GM19395 (cell line): ENCODE measurements around the gene EFHC1.

Source experiments
- ATAC-seq: cut with Tn5 transposase; IDR thresholded peaks from one replicate; pipeline ENCODE4 v1.9.1; 2021; ENCODE audit warnings: mild to moderate bottlenecking, moderate library complexity; ENCODE audit not compliant: unreplicated experiment

The EFHC1 gene

DNA sequence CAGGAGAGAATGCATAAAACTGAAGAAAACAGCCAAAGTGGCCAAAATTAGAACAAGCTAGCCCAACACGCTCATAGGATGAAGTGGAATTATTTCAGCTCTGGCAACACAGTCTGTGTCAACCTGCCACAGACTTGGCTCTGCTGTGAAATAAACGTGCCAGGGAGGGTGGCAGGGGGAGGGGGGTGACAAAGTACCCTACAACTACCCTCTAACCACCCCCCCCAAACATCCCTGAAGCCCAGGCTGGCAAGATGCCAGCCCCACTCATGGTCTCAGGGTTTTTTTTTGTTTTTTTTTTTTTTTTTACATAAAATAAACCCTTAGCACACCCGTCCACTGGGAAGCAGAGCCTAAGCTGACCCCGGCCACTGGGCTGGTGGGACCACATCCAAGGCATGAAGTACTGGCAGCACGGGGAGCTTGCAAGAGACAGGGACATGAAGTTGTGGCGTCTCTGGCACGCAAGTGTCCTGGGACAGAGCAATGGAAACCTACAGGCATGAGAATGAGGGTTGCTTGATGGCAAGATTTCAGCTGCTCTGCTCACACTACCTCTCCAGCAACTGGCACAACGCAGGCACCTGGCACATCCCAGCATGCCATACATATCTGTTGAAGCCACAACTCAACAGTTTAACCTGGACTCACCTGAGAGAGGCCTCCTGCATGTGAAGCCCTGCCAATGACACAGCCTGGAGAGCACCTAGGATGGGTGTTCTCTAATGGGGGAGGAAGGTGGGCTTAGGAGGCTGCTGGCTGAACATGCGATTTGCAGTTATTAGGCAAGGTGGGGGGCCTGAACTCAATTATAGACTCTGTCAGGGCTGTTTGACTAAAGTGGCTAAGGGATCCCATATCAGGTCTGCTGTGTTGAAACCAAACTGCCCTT is 80.3 kb downstream of the EFHC1 start:
- ATAC-seq = no peak

- ATAC-seq = no peak
These were observed 82.3 kb downstream of the EFHC1 start for GRCh38 chr6:52502306-52503029.

DNA sequence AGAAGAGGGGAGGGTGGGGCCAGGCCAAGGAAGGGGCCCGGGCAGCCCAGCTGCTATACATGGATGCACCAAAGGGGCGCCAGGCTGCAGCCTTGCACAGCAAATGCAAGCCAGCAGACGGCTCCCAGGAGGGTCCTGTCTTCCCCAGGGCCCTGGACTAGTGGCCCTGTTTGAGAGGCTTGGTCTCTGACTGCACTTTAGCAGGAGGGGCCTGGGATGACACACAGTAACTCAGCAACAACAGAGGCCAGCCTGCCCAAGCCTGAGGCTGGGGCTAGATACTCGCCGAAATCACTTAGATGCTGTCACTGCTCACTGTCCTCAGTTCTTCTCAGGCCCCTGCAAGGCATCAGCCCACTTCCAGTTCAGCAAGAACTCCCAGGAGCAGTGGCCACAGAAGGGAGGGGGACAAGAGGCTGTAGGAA is 83.2 kb downstream of the EFHC1 start:
- no peak for ATAC-seq

DNA sequence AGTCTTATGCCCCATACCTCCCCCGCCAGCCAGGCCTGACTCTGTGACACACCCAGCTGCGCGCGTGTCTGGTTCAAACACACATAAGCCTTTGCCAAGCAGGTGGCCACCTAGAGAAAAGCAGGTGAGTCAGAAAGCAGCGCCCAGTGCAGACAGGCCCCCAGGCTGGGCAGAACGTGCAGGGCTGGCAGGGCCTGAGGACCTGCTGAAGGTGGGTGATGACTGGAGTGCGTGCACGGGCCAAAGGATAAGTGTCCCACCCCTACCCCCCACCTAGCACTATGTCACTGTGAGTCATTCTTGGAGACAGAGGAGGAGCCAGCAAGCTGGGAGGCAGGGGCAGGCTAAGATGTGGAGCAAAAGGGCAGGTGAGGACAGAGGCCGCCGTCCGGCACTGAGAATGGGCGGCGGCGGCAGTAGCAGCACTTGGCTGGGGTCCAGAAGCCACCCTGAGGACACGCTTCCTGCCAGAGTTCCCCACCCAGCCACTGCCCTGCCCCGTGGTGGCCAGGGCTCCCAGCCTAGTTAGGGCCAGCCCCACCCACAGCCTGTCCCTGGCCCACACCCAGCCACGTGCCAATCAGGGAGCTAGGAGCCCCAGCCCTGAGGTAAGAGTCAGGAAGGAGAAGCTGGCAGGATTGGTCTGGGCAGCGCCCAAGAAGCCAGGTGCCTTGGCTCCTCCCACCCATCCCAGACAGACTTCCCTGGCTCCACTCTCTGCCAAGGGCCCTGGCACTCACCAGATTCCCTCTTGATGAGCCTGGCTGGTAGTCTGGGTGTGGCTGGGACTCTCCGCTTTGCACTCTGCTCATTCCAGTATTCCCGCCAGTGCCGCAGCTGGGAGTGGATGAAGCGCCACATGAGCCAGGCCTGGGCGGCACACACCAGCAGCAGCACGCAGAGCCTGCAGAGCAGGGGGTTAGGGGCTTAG is 84.0 kb downstream of the EFHC1 start:
- no peak for ATAC-seq

- no peak for ATAC-seq
These were observed 84.6 kb downstream of the EFHC1 start for GRCh38 chr6:52504782-52505136.

DNA sequence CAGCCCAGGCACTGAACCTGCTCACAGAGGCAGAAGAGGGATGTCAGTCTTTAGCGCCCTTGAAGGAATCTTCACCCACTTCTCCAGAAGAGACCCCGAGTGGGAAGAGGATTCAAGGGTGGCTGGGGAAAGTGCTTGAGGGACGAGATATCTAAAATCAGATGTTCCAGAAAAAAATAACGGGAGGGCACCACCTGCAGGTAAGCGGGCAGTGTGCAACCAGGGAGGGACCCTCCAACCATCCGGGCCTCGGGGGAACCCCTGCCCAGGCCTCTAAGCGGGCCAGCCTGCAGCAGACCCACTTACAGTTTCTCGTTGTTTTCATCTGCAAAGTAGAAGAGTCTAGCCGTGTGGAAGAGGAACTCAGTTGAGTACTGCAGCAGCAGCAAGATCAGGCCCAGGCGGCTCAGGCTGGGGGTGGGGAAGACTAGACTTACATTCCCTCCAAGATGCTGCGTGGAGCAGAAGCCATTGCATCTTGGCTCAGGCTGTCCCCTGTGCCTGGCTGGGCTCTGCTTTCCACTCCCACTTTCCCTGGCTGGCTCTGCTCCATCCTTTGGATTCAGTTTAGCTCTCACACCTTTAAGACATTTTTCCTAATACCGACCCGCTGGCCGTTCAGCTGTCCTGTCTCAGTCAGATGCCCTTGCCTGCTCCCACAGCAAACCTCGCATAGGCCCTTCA is 85.7 kb downstream of the EFHC1 start:
- ATAC-seq = no peak

DNA sequence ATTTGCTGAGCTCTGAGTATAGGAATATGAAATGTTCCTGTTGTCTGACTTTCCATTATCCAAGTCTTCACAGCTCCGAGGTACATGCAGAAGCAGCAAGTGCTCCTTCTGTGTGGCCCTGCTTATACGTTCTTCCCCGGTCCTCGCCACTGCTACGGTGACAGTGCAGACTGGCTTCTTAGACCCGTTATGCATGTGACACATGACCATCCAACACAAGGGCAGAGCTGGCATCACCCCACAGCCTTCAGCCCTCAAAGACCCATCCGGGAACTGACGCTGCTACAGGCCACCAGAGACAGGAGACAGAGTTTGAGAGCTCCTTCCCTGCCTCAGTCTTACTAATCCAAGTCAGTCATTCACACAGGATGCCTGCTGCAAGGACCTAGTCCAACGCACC is 86.3 kb downstream of the EFHC1 start:
- no peak for ATAC-seq

- no peak for ATAC-seq
These were observed 87.6 kb downstream of the EFHC1 start for GRCh38 chr6:52507557-52508260.

GRCh38 chr6:52508261-52508739 is 88.2 kb downstream of the EFHC1 start:
- ATAC-seq = no peak

GRCh38 chr6:52509281-52510212 is 89.4 kb downstream of the EFHC1 start:
- no peak for ATAC-seq

- ATAC-seq = no peak
These were observed 90.0 kb downstream of the EFHC1 start for GRCh38 chr6:52510213-52510562.

- ATAC-seq = no peak
These were observed 91.0 kb downstream of the EFHC1 start for GRCh38 chr6:52511163-52511562.

- no peak for ATAC-seq
These were observed 91.5 kb downstream of the EFHC1 start for GRCh38 chr6:52511572-52512151.

GRCh38 chr6:52512199-52512598 is 92.1 kb downstream of the EFHC1 start:
- no peak for ATAC-seq

DNA sequence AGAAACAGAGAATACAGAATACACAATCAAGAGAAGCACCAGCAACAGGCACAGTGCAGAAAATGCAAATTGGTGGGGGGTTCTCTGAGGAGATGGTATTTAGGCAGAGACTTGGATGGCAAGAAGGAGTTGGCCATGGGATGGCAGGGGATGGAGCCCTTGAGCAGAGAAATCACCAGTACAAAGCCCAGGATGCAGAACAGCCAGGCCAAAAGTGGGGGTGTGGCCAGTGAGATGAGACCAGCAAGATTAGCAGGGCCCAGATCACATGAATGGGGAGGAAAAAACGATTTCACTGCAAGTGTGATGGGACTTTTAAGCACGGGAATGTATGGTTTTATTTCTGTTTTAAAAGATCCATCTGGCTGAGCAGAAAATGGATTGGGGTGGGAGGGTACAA is 93.3 kb downstream of the EFHC1 start:
- ATAC-seq = no peak

DNA sequence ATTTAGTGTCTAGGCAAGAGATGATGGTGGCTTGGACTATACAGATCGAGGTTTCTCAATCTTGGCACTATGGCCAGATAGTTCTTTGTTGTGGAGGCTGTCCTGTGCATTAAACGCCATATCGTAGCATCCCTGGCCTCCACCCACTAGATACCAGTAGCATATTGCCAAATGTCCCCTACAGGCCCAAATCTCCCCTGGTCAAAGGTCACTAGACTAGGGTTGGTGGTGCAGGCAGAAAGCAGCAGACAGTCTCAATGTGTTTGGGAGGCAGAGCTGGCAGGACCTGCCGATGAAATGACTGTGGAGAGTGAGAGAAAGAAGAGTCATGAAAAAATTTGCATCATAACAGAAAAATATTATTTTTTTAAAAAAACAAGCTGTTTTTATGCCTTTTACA is 93.8 kb downstream of the EFHC1 start:
- ATAC-seq = no peak

DNA sequence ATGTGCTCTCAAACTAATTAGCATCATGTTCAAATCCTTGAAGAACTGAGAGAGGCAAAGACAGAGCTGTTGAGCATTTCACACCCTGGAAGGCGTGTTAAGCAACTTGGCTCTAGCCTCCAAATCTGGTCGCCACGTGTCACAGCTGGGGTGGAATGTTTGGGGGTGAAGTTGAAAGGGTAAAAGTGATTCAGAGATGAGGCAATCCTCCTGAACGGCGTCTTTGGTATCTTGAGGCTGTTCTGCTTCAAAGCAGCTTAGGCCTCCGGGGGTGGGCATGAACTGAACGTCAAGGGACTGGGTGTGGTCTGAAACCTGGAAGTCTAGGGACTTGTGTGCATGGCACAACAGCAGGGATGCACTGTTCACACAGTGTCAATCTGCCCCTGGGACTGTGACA is 94.4 kb downstream of the EFHC1 start:
- ATAC-seq = no peak

DNA sequence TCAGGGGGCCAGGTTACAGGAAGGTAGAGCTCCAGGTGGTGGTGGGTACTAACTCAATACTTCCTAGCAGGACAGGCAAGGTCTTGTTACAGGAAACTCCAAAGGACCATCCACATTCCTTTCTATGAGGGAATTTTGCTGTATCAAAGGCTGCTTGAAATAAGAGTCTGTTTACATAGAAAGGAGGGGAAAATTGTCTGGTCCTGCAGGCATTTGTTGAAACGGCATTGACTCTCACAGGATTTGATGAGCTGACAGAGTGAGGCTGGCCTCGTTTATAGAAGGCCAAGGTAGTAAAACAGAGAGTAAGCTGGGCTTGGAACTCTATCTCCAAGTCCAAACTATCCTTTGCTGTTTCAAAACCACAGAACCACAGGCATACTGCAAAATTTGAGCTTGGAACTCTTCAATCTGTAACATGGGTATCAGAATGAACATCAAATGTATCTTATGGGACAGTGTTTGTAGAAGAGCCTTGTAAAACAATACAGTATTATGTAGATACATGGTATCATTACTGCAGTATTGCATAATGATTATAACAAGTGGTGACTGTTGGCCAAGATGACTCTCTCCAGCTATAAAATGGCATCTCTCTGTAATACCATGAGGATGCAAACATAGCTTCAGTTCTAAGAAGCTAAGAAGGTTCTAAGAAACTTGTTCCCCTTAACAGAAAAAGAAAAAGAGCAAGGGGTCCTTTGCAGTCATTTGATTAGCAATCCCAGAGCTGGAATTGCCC is 95.2 kb downstream of the EFHC1 start:
- ATAC-seq = no peak
